A172 (cell line): ENCODE results near the gene TAS2R14. TPM values are rescaled to one million over a fixed set of nuclear protein-coding genes. Genes with fewer than 3 reads are reported as not detected.

Experiments used
- DNase-seq: peaks from one replicate; pipeline ENCODE4 v3.0.0-alpha.2; 2015; ENCODE audit warnings: low spot score
- total RNA-seq: library from RNA; depleted of rRNA; stranded (reverse); fragments of >200 nt; shearing (Covaris generic); gene quantifications from 2 replicates; pipeline ENCODE4 v1.2.3, GENCODE V29; 2014; rRNA removed

TAS2R14 gene
- total RNA-seq, 1 experiment from 2014 or later: 1.2 TPM

DNA sequence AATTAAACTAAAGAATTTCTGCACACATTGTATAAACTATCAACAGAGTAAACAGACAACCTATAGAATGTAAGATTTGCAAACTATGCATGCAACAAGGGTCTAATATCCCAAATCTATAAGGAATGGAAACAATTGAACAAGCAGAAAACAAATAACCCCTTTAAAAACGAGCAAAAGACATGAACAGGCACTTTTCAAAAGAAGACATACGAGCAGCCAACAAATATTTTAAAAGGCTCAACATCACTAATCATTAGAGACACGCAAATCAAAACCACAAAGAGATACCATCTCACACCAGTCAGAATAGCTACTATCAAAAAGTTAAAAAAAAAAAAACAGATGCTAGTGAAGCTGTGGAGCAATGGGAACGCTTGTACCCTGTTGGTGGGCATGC is 34.4 kb downstream of the TAS2R14 start:
- DNase-seq: no peak

- no peak for DNase-seq
Measured at GRCh38 chr12:10901427-10901826, 37.6 kb downstream of the TAS2R14 start.

- no peak for DNase-seq
Measured at GRCh38 chr12:10900972-10901371, 38.1 kb downstream of the TAS2R14 start.

- no peak for DNase-seq
Measured at GRCh38 chr12:10900530-10900929, 38.5 kb downstream of the TAS2R14 start.

GRCh38 chr12:10896854-10897253 is 42.2 kb downstream of the TAS2R14 start:
- DNase-seq: no peak

DNA sequence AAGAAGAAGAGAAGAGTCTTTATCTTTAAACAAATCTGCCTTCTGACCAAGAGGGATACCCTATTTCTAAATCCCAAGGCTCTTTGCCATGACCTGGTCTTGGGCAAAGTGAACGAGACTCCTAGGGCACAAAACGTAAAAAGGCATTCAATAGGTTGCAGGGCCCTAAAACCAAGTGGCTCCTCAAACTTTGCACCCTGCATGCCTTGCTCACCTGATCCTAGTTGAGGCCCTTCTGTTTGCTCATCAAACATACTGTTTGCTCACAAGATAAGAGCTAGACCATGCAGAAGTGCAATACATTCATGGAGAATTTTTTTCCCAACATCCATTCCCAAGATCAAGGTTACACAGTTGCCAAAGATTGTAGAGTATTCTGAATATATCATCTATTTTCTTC is 47.1 kb downstream of the TAS2R14 start:
- no peak for DNase-seq

- DNase-seq: no peak
Measured at GRCh38 chr12:10889226-10889625, 49.8 kb downstream of the TAS2R14 start.

Other genes starting within 250 kb of the TAS2R14 start
- 28.7 and 33.7 TPM in 2 replicates for gene YBX3, start 215.9 kb downstream of the TAS2R14 start, total RNA-seq
- not detected in 2 replicates for gene TAS2R7, start 136.6 kb downstream of the TAS2R14 start, total RNA-seq
- not detected in 2 replicates for gene TAS2R8, start 132.0 kb downstream of the TAS2R14 start, total RNA-seq
- gene TAS2R9, start 129.1 kb downstream of the TAS2R14 start, total RNA-seq: not detected in 2 replicates
- gene TAS2R10, start 112.9 kb downstream of the TAS2R14 start, total RNA-seq: not detected in 2 replicates
- 0.28 TPM in 1 of 2 replicates, not detected in the other for gene PRR4, start 89.8 kb downstream of the TAS2R14 start, total RNA-seq
- 0.57 and 9.3 TPM in 2 replicates for gene PRH1, start 55.0 kb downstream of the TAS2R14 start, total RNA-seq
- 0.36 TPM in 1 of 2 replicates, not detected in the other for gene TAS2R13, start 29.7 kb downstream of the TAS2R14 start, total RNA-seq
- not detected in 2 replicates for gene PRH2, start 10.0 kb downstream of the TAS2R14 start, total RNA-seq
- gene TAS2R50, start 47.6 kb upstream of the TAS2R14 start, total RNA-seq: not detected in 2 replicates
- 0.46 and 0.79 TPM in 2 replicates for gene TAS2R20, start 59.0 kb upstream of the TAS2R14 start, total RNA-seq
- 0.12 and 1.3 TPM in 2 replicates for gene TAS2R19, start 83.4 kb upstream of the TAS2R14 start, total RNA-seq
- 1.1 and 2.5 TPM in 2 replicates for gene TAS2R31, start 92.1 kb upstream of the TAS2R14 start, total RNA-seq
- gene TAS2R46, start 123.0 kb upstream of the TAS2R14 start, total RNA-seq: 0.60 TPM in 1 of 2 replicates, not detected in the other
- not detected in 2 replicates for gene TAS2R43, start 153.1 kb upstream of the TAS2R14 start, total RNA-seq
- gene TAS2R30, start 195.4 kb upstream of the TAS2R14 start, total RNA-seq: 0.05 and 0.48 TPM in 2 replicates
- 5.2 and 8.0 TPM in 2 replicates for gene SMIM10L1, start 231.9 kb upstream of the TAS2R14 start, total RNA-seq
- not detected in 2 replicates for gene TAS2R42, start 247.7 kb upstream of the TAS2R14 start, total RNA-seq